ENCODE measurements around the gene NDUFB10. TPM values are rescaled to one million over a fixed set of nuclear protein-coding genes. Genes with fewer than 3 reads are reported as not detected.

The NDUFB10 gene
- total RNA-seq, 2 donors from 2014 or later, result 172 to 333 TPM

DNA sequence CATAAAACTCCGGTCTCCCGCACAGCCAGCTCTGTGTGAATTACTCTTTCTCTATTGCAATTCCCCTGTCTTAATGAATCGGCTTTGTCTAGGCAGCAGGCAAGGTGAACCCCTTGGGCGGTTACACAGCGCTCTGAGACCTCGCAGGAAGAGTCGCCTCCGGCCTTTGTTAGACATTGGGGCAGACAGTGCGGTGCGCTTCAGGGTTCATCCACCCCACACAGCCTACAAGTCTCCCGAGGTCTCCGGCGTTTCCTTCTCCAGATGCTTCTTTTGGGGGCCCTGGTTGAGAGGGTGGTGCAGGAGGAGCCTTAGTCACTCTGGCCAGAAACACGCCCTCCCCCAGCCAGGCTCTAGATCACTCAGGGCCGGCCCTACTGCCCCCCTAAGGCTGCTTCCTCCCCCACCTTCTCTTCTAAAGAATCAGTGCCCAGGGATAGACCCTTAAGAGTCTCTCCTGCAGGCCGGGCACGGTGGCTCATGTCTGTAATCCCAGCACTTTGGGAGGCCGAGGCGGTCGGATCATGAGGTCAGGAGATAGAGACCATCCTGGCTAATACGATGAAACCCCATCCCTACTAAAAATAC, 14.6 kb upstream of the NDUFB10 start:
- H3K9me3 ChIP-seq, result no peaks in the 10 kb centered on the region
- H3K4me1 ChIP-seq (replicated peaks), result peaks cover 9% of the 10 kb centered on the region
- WGBS, result 95% methylated on average over 21 of the region's 21 CpGs
- no peak for DNase-seq (ENCODE audit: low spot score)
- H3K27me3 ChIP-seq (replicated peaks; ENCODE audit: insufficient read depth), result no peaks in the 10 kb centered on the region
- no peak overlapping the region for H3K4me3 ChIP-seq
- no peak overlapping the region for H3K27ac ChIP-seq
- no peak for TF ChIP-seq POLR2A (IDR thresholded peaks at IDR 0.05)
- no peak for TF ChIP-seq POLR2AphosphoS5 (IDR thresholded peaks at IDR 0.05)
- TF ChIP-seq, protein P1, sequence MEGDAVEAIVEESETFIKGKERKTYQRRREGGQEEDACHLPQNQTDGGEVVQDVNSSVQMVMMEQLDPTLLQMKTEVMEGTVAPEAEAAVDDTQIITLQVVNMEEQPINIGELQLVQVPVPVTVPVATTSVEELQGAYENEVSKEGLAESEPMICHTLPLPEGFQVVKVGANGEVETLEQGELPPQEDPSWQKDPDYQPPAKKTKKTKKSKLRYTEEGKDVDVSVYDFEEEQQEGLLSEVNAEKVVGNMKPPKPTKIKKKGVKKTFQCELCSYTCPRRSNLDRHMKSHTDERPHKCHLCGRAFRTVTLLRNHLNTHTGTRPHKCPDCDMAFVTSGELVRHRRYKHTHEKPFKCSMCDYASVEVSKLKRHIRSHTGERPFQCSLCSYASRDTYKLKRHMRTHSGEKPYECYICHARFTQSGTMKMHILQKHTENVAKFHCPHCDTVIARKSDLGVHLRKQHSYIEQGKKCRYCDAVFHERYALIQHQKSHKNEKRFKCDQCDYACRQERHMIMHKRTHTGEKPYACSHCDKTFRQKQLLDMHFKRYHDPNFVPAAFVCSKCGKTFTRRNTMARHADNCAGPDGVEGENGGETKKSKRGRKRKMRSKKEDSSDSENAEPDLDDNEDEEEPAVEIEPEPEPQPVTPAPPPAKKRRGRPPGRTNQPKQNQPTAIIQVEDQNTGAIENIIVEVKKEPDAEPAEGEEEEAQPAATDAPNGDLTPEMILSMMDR (IDR thresholded peaks at IDR 0.05), result no peak
- intact Hi-C loops (cut with DNase I), result no loop called here
- no peaks in the 10 kb centered on the region for H3K36me3 ChIP-seq

DNA sequence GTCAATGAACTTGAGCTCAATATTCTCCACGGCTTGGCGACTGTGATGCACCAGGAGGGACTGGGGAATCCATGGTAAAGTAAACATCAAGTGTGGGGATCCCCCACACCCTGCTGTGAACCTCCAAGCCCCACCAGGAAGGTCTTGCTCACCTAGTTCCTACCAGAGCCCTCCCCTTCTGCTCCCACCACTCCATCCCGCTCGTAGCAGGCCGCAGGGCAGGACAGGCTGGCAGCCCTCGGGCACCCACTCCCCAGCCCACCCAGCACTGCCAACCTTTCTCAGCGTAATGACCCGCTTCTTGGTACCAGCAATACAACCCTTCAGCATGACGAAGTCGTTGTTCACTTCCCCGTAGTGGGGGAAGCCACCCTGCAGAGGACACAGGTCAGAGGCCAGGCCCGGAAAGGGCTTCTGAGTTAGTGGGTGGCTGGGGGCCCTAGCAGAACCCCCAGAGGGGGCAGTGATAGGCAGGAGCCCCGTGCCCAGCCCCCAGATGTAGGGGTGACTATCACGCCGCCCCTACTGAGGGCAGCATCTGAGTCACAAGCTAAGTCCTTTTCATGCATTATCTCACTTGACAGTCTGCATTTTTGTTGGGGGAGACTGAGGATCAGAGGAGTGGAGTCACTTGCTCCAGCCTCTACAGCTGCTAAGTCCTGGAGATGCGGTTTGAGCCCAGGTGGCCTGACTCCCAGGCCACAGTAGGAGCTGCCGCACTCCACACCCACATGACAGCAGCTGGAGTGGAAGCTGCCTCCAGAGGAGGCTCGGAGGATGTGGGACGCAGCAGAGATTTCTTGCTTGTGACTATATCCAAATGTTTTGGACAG, 13.6 kb upstream of the NDUFB10 start:
- no peak overlapping the region for H3K4me3 ChIP-seq
- TF ChIP-seq POLR2AphosphoS5 (IDR thresholded peaks at IDR 0.05) (no peak), POLR2A (IDR thresholded peaks at IDR 0.05) (no peak)
- TF ChIP-seq, protein P1 (IDR thresholded peaks at IDR 0.05), result no peak
- H3K36me3 ChIP-seq, result no peaks in the 10 kb centered on the region
- DNase-seq (ENCODE audit: low spot score), result no peak
- 80% methylated on average over 19 of the region's 19 CpGs for WGBS
- H3K9me3 ChIP-seq, result no peaks in the 10 kb centered on the region
- no peak overlapping the region for H3K27ac ChIP-seq
- intact Hi-C loops (cut with DNase I), result no loop called here
- no peaks in the 10 kb centered on the region for H3K27me3 ChIP-seq (replicated peaks; ENCODE audit: insufficient read depth)
- H3K4me1 ChIP-seq (replicated peaks), result peaks cover 9% of the 10 kb centered on the region

DNA sequence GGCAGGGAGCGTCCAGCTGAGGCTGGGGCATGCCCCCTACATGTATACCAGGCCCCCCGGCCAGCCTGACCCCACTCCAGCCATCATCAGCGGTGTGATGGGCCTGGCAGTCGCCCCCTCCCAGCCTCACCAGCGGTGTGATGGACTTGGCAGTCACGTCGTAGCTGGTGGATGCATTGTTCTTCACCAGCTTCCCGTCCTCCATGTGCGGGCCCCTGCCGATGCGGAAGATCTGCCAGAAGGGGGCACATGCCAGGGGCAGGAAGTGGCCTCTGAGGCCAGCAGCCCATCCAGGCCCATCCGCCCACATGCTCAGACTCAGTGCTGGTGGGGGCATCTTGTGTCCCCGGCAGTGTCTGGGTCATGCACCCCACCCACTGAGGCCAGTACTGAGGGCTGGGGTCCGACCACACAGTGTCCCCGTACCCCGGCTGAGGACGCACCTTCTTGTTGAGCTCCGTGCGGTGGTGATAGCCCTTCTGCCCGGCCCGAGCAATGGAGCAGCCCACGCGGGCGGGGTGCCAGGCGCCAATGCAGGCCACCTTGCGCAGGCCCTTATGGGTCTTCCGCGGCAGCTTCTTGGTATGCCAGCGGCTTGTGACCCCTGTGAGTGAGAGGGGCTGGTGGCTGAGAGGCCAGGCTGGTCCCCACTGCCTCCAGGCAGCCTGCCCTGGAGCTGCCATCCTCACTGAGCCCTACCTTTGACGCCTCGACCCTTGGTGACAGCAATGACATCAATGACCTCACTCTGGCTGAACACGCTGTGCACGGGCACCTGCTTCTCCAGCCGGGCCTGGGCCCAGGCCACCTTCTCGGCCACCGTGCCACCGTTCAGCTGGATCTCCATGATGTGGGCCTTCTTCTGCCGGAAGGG, 12.6 kb upstream of the NDUFB10 start:
- WGBS, result 84% methylated on average over 36 of the region's 38 CpGs
- peaks cover 9% of the 10 kb centered on the region for H3K4me1 ChIP-seq (replicated peaks)
- H3K4me3 ChIP-seq, result no peak overlapping the region
- no peaks in the 10 kb centered on the region for H3K36me3 ChIP-seq
- TF ChIP-seq POLR2AphosphoS5 (IDR thresholded peaks at IDR 0.05) (no peak), POLR2A (IDR thresholded peaks at IDR 0.05) (no peak)
- TF ChIP-seq, protein P1 (IDR thresholded peaks at IDR 0.05), result no peak
- intact Hi-C loops (cut with DNase I), result no loop called here
- no peak for DNase-seq (ENCODE audit: low spot score)
- no peak overlapping the region for H3K27ac ChIP-seq
- H3K27me3 ChIP-seq (replicated peaks; ENCODE audit: insufficient read depth), result no peaks in the 10 kb centered on the region
- H3K9me3 ChIP-seq, result no peaks in the 10 kb centered on the region

DNA sequence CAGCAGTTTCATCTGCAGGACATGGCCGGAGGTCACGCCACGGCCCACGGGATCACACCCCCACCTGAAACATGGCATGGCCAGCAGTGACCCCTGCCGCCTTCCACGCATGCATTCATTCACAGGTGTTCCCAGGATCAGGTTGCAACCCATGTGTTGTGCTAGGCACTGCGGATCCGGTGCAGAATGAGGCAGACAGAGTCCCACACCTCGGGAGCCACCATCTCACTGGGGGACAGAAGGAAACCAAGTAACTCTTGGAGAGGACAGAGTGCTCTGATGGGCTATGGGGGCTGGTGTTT, 12.0 kb upstream of the NDUFB10 start:
- WGBS, result 85% methylated on average over 9 of the region's 9 CpGs
- Histone ChIP-seq H3K36me3 (no peaks in the 10 kb centered on the region), H3K9me3 (no peaks in the 10 kb centered on the region), H3K4me1 (replicated peaks) (peaks cover 3% of the 10 kb centered on the region), H3K27me3 (replicated peaks; ENCODE audit: insufficient read depth) (no peaks in the 10 kb centered on the region), H3K4me3 (no peak overlapping the region), H3K27ac (no peak overlapping the region)
- no peak for TF ChIP-seq POLR2AphosphoS5 (IDR thresholded peaks at IDR 0.05)
- TF ChIP-seq POLR2A (IDR thresholded peaks at IDR 0.05), result no peak
- TF ChIP-seq, protein P1 (IDR thresholded peaks at IDR 0.05), result no peak
- intact Hi-C loops (cut with DNase I), result no loop called here
- no peak for DNase-seq (ENCODE audit: low spot score)
